K562 (cell line): ENCODE data around the gene FRMD4A. TPM values are rescaled to one million over a fixed set of nuclear protein-coding genes. Genes with fewer than 3 reads are reported as not detected.
"Not testable (repeated sequence)": the region's sequence is repeated elsewhere in the genome, so short reads cannot be mapped to it uniquely, and the experiment has no call there.

Experiments used
- ATAC-seq: fragments of 200-7000 bp; cut with Tn5 transposase; 3 replicates; pipeline ENCODE4 v1.9.1; 2020; ENCODE audit warnings: moderate library complexity
- BruUV-seq: library from RNA; stranded (reverse); fragments of 400-500 nt; replicated peaks from 2 replicates; lab custom pipeline; 2021; lab: Mats Ljungman, UMichigan
- CTCF ChIA-PET: fragments of 300-600 bp; formaldehyde crosslinking; extraction: SDS; loops from one replicate; lab custom pipeline; 2021; ENCODE audit warnings: low intra/inter-chr PET ratio; lab: Yijun Ruan, JAX
- POLR2A ChIA-PET: fragments of 300-600, 350-650 bp; sonication (Branson Sonifier 250); formaldehyde crosslinking; extraction: SDS; loops from one replicate; lab custom pipeline; 2021; ENCODE audit warnings: antibody characterized with exemption, inconsistent platforms; lab: Yijun Ruan, JAX
- DNase-seq, 4 experiments: peaks; one replicate each; pipeline versions ENCODE4 v3.0.0 to v3.0.0-alpha.2; 2011 to 2018; ENCODE audit warnings: low spot score in 3 of 4, mixed read lengths in 3 of 4; ENCODE audit errors: extremely low read depth in 1 of 4
- FAIRE-seq: peaks from 2 replicates; lab custom pipeline; 2011; peaks lifted over from hg19 to GRCh38; lab: Jason Lieb, UNC
- H2AFZ ChIP-seq: 2 replicates; pipeline ENCODE4 v1.6.0; 2011; ENCODE audit warnings: low read depth, low read length, control low read depth, inconsistent platforms
- H3K27ac ChIP-seq: fragments of 200-600 bp; 3 replicates; pipeline ENCODE4 v1.8.0; 2011; ENCODE audit warnings: low read depth, mild to moderate bottlenecking, control low read depth, inconsistent platforms, low read length, moderate library complexity, mixed read lengths; ENCODE audit errors: extremely low read depth
- H3K27me3 ChIP-seq, 2 experiments: fragments of 300-600 bp in 1 of 2; 2 replicates in 1 of 2; 3 replicates in 1 of 2; pipeline versions ENCODE4 v1.6.0 to v1.8.0; 2011; ENCODE audit warnings: inconsistent platforms in 2 of 2, low read length in 2 of 2, mild to moderate bottlenecking in 1 of 2, mixed read lengths in 1 of 2, moderate library complexity in 1 of 2; ENCODE audit not compliant: control insufficient read depth in 2 of 2, insufficient read depth in 2 of 2
- H3K36me3 ChIP-seq: fragments of 300-600 bp; 3 replicates; pipeline ENCODE4 v1.8.0; 2011; ENCODE audit warnings: mild to moderate bottlenecking, low read length, inconsistent platforms; ENCODE audit not compliant: control insufficient read depth, insufficient read depth
- H3K4me1 ChIP-seq, 2 experiments: fragments of 200-600 bp in 1 of 2; replicated peaks in 1 of 2; 2 replicates in 1 of 2; 3 replicates in 1 of 2; pipeline versions ENCODE4 v1.5.1 to v1.8.0; 2011; ENCODE audit warnings: inconsistent platforms in 2 of 2, low read length in 2 of 2, mild to moderate bottlenecking in 1 of 2, mixed read lengths in 1 of 2, moderate library complexity in 1 of 2; ENCODE audit not compliant: control insufficient read depth in 2 of 2, insufficient read depth in 2 of 2
- H3K4me2 ChIP-seq: 2 replicates; pipeline ENCODE4 v1.6.1; 2011; ENCODE audit warnings: low read length, control low read depth, inconsistent platforms, mixed read lengths; ENCODE audit not compliant: insufficient read depth
- H3K4me3 ChIP-seq: fragments of 200-600 bp; sonication (generic), shearing (Covaris generic); 2 replicates; pipeline ENCODE4 v1.5.1; 2016; ENCODE audit warnings: control low read depth, inconsistent platforms
- H3K79me2 ChIP-seq: fragments of 200-600 bp; 3 replicates; pipeline ENCODE4 v1.8.0; 2011; ENCODE audit warnings: low read length, inconsistent platforms; ENCODE audit not compliant: control insufficient read depth, insufficient read depth
- H3K9ac ChIP-seq, 2 experiments: 2 replicates each; pipeline versions ENCODE4 v1.6.0 to v1.6.1; 2011; ENCODE audit warnings: low read depth in 2 of 2, low read length in 2 of 2, control low read depth in 1 of 2, inconsistent platforms in 1 of 2, mild to moderate bottlenecking in 1 of 2, mixed read lengths in 1 of 2; ENCODE audit not compliant: insufficient read depth in 1 of 2
- H3K9me1 ChIP-seq: one replicate; pipeline ENCODE4 v1.6.0; 2011; ENCODE audit warnings: inconsistent platforms, mild to moderate bottlenecking, low read length, moderate library complexity; ENCODE audit not compliant: control insufficient read depth, insufficient read depth
- H3K9me3 ChIP-seq: replicated peaks from 2 replicates; pipeline ENCODE4 v1.5.1; 2011; ENCODE audit warnings: low read depth, low read length, inconsistent platforms; ENCODE audit not compliant: control insufficient read depth, insufficient read depth
- H4K20me1 ChIP-seq: replicated peaks from 2 replicates; pipeline ENCODE4 v1.6.1; 2011; ENCODE audit warnings: low read length, inconsistent platforms, mixed read lengths; ENCODE audit not compliant: control insufficient read depth, insufficient read depth
- ESRRA ChIP-seq: fragments of 450-650 bp; IDR thresholded peaks from 2 replicates; pipeline ENCODE4 v1.6.1; 2014; ENCODE audit warnings: low read depth, mild to moderate bottlenecking, moderate library complexity, borderline replicate concordance
- NR1H2 ChIP-seq: sonication (generic); formaldehyde crosslinking; IDR thresholded peaks from 2 replicates; pipeline ENCODE4 v1.4.0; 2020; ENCODE audit warnings: mild to moderate bottlenecking, missing genetic modification reagents
- SMARCA5 ChIP-seq: fragments of 450-650 bp; IDR thresholded peaks from 2 replicates; pipeline ENCODE4 v1.6.1; 2016
- SPI1 ChIP-seq: IDR thresholded peaks from 2 replicates; pipeline ENCODE4 v1.6.1; 2011; ENCODE audit warnings: low read depth, low read length, control low read depth, borderline replicate concordance
- WGBS: fragments of 100-300 bp; shearing (Covaris generic); methylation state at CpG from one replicate; pipeline ENCODE4 v1.1.6; 2016; ENCODE audit warnings: low coverage, mixed read lengths; ENCODE audit not compliant: insufficient coverage; ENCODE audit errors: missing lambda C conversion rate; 5-methylcytosine and 5-hydroxymethylcytosine counted together
- in situ Hi-C: fragments of 300-500 bp; cut with MboI; formaldehyde crosslinking; loops from 4 replicates; pipeline ENCODE4 v1.15.0; 2018; ENCODE audit warnings: inconsistent platforms, mixed read lengths
- intact Hi-C: fragments of 100-400 bp; cut with micrococcal nuclease; formaldehyde crosslinking; loops from 2 replicates; pipeline ENCODE4 v1.14.2; 2022
- polyA plus RNA-seq, 8 experiments: library from polyadenylated mRNA; depleted of rRNA in 4 of 8; stranded (reverse) in 5 of 8; unstranded in 3 of 8; fragments of >200 nt; fragmentation: Nextera tagmentation in 2 of 8; fragmentation: Illumina TruSeq in 1 of 8; extraction: Ambion mirVana in 2 of 8; extraction: Trizol in 1 of 8; gene quantifications; 2 replicates each; pipeline versions ENCODE4 v1.2.1 to v1.2.3, GENCODE V29; 2011 to 2014; ENCODE audit warnings: inconsistent platforms in 1 of 8, missing spikeins in 1 of 8
- total RNA-seq, 7 experiments: library from RNA; depleted of rRNA in 6 of 7; stranded (reverse); fragments of >200 nt in 6 of 7; fragmentation: Illumina TruSeq in 2 of 7; extraction: Trizol in 2 of 7; gene quantifications; 2 replicates each; pipeline versions ENCODE4 v1.2.1 to v1.2.3, GENCODE V29; 2011 to 2021; ENCODE audit warnings: low replicate concordance in 1 of 7
- TF ChIP-seq, protein P1 (sequence below): fragments of 450-650 bp; formaldehyde crosslinking; IDR thresholded peaks from 2 replicates; pipeline ENCODE4 v1.4.0; 2022; ENCODE audit warnings: missing genetic modification characterization

FRMD4A gene
- total and polyA plus RNA-seq, 9 of the 15 experiments (the other 6 are each of a cell fraction or from before 2014, with no cell fraction given) = 0.80 to 5.2 (median 3.0) TPM

DNA sequence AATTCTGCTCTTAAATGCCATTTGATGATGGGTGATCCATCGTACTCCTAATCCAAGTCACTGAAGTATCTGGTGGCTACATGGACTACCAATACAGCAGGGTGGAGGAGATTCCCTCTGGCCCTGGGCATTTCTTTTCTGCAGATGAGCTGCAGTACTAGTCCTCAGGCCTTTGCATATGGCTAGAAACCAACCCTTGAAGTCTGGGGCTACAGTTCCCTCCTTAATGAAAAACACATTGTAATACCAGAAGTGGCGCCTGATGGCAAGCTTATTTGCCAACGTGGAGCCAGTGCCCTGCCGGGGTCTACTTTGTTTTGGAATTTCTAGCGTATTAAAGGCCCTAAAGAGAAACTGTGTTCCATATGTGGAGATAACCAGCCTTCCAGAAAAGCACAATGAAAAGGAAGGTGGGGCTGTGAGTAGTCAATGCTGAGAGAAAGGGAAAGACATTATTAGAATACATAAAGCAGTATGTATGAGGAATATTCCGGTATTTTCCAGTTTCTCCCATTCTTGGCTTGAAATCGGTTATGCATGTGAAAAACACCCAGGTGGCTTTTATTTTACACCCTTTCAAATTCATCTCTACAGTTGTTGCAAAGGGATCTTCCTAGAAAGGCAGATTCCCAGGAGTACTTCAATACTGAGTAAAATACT lies 375.2 kb downstream of the FRMD4A start:
- Histone ChIP-seq H3K9ac (no peak overlapping the region), H3K4me2 (no peak overlapping the region)
- intact Hi-C loops = no loop called here
- FAIRE-seq = no peak
- no peak for TF ChIP-seq NR1H2
- TF ChIP-seq, protein P1, sequence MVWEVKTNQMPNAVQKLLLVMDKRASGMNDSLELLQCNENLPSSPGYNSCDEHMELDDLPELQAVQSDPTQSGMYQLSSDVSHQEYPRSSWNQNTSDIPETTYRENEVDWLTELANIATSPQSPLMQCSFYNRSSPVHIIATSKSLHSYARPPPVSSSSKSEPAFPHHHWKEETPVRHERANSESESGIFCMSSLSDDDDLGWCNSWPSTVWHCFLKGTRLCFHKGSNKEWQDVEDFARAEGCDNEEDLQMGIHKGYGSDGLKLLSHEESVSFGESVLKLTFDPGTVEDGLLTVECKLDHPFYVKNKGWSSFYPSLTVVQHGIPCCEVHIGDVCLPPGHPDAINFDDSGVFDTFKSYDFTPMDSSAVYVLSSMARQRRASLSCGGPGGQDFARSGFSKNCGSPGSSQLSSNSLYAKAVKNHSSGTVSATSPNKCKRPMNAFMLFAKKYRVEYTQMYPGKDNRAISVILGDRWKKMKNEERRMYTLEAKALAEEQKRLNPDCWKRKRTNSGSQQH (CRISPR knock-in tag) = no peak
- no peak for TF ChIP-seq SMARCA5
- no peak for TF ChIP-seq SPI1
- TF ChIP-seq ESRRA = no peak
- TF ChIP-seq, all 486 proteins: peak for 0
- Histone ChIP-seq H3K4me3 (no peak overlapping the region), H3K36me3 (no peaks in the 10 kb centered on the region), H3K27ac (no peak overlapping the region), H4K20me1 (no peaks in the 10 kb centered on the region), H3K79me2 (no peaks in the 10 kb centered on the region), H3K9me1 (no peaks in the 10 kb centered on the region), H3K4me1 (no peaks in the 10 kb centered on the region), H3K9me3 (no peaks in the 10 kb centered on the region), H2AFZ (no peak overlapping the region), H3K27me3 (peaks cover 12 to 24% of the 10 kb centered on the region in 2 experiments; a peak in 4 of 5 replicates)
- BruUV-seq = no TSS peak
- DNase-seq (no peak), ATAC-seq (no peak)
- in situ Hi-C loops = no loop called here
- POLR2A ChIA-PET = no interaction called here
- CTCF ChIA-PET = no interaction called here
- WGBS = 0% methylated on average over 7 of the region's 7 CpGs

DNA sequence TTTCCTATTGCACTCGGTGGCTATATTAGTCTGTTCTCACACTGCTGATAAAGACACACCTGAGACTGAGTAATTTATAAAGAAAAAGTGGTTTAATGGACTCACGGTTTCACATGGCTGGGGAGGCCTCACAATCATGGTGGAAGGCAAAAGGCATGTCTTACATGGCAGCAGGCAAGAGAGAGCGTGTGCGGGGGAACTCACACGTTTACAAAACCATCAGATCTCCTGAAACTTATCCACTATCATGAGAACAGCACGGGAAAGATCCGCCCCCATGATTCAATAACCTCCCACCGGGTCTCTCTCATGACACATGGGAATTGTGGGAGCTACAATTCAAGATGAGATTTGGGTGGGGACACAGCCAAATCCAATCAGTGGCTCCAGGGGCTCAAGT lies 376.5 kb downstream of the FRMD4A start:
- peaks cover 12 to 18% of the 10 kb centered on the region in 2 experiments; a peak in 4 of 5 replicates for H3K27me3 ChIP-seq
- H3K36me3 ChIP-seq, ATAC-seq, CTCF ChIA-PET, intact Hi-C loops, H3K4me1 ChIP-seq, FAIRE-seq, H2AFZ ChIP-seq, DNase-seq, H3K9ac ChIP-seq, H4K20me1 ChIP-seq, in situ Hi-C loops, H3K4me2 ChIP-seq, BruUV-seq, H3K79me2 ChIP-seq, H3K27ac ChIP-seq, H3K4me3 ChIP-seq, H3K9me1 ChIP-seq, H3K9me3 ChIP-seq: not testable (repeated sequence)
- WGBS = 2% methylated on average over 8 of the region's 8 CpGs
- POLR2A ChIA-PET = interaction anchor here (0.7 kb wide), 1 partner anchor 179 kb away, joined by 3 read pairs; no protein-coding TSS in a partner anchor
